GM12878 (cell line): ENCODE measurements around the gene THADA. TPM values are rescaled to one million over a fixed set of nuclear protein-coding genes. Genes with fewer than 3 reads are reported as not detected.

Source experiments
- ATAC-seq: fragments of 200-7000 bp; cut with Tn5 transposase; 3 replicates; pipeline ENCODE4 v1.9.1; 2020; ENCODE audit warnings: mild to moderate bottlenecking, moderate library complexity
- BruUV-seq: library from RNA; stranded (reverse); fragments of 400-500 nt; replicated peaks from 2 replicates; lab custom pipeline; 2021; lab: Mats Ljungman, UMichigan
- CTCF ChIA-PET: fragments of 300-600 bp; sonication (Branson Sonifier 250); formaldehyde crosslinking; extraction: SDS; loops from one replicate; lab custom pipeline; 2021; ENCODE audit warnings: inconsistent platforms; lab: Yijun Ruan, JAX
- POLR2A ChIA-PET: fragments of 350-600 bp; formaldehyde crosslinking; extraction: SDS; loops from one replicate; lab custom pipeline; 2021; ENCODE audit warnings: inconsistent platforms; lab: Charles Lee
- RAD21 ChIA-PET: fragments of 300-600 bp; sonication (Branson Sonifier 250); formaldehyde crosslinking; loops from one replicate; lab custom pipeline; 2023; ENCODE audit warnings: antibody characterized with exemption; ENCODE audit not compliant: unreplicated experiment; lab: Charles Lee
- SMC1A ChIA-PET: fragments of 300-600 bp; sonication (Branson Sonifier 250); formaldehyde crosslinking; loops from one replicate; lab custom pipeline; 2023; ENCODE audit not compliant: unreplicated experiment, uncharacterized antibody; lab: Charles Lee
- DNase-seq: peaks from one replicate; pipeline ENCODE4 v3.0.0-alpha.2; 2011; ENCODE audit warnings: low read depth, low spot score
- FAIRE-seq: peaks from 3 replicates; lab custom pipeline; 2011; peaks lifted over from hg19 to GRCh38; lab: Jason Lieb, UNC
- H2AFZ ChIP-seq: 2 replicates; pipeline ENCODE4 v1.6.0; 2011; ENCODE audit warnings: low read depth, low read length, control low read depth; ENCODE audit not compliant: control insufficient read depth
- H3K27ac ChIP-seq: 2 replicates; pipeline ENCODE4 v1.5.1; 2011; ENCODE audit warnings: control low read depth; ENCODE audit not compliant: control insufficient read depth, insufficient read depth
- H3K27me3 ChIP-seq, 2 experiments: replicated peaks in 1 of 2; 2 replicates each; pipeline versions ENCODE4 v1.6.0 to v1.6.1; 2011; ENCODE audit warnings: low read length in 1 of 2; ENCODE audit not compliant: control insufficient read depth in 2 of 2, insufficient read depth in 2 of 2
- H3K36me3 ChIP-seq, 2 experiments: 2 replicates each; pipeline ENCODE4 v1.5.1; 2011; ENCODE audit warnings: low read length in 1 of 2; ENCODE audit not compliant: control insufficient read depth in 2 of 2, insufficient read depth in 2 of 2
- H3K4me1 ChIP-seq: 2 replicates; pipeline ENCODE4 v1.6.1; 2011; ENCODE audit warnings: mild to moderate bottlenecking, low read length, moderate library complexity, mixed read lengths; ENCODE audit not compliant: control insufficient read depth, insufficient read depth
- H3K4me2 ChIP-seq: 2 replicates; pipeline ENCODE4 v1.6.0; 2011; ENCODE audit warnings: control low read depth; ENCODE audit not compliant: control insufficient read depth, insufficient read depth
- H3K4me3 ChIP-seq: fragments of 200-600 bp; sonication (generic); 2 replicates; pipeline ENCODE4 v1.5.1; 2016
- H3K79me2 ChIP-seq: 2 replicates; pipeline ENCODE4 v1.6.0; 2011; ENCODE audit warnings: low read length; ENCODE audit not compliant: control insufficient read depth, insufficient read depth
- H3K9ac ChIP-seq: 2 replicates; pipeline ENCODE4 v1.8.0; 2011; ENCODE audit warnings: low read length, control low read depth, mixed read lengths; ENCODE audit not compliant: control insufficient read depth, insufficient read depth
- H3K9me3 ChIP-seq: replicated peaks from 3 replicates; pipeline ENCODE4 v1.5.1; 2011; ENCODE audit warnings: mild to moderate bottlenecking, low read length; ENCODE audit not compliant: control insufficient read depth, insufficient read depth
- H4K20me1 ChIP-seq: 2 replicates; pipeline ENCODE4 v1.6.0; 2011; ENCODE audit not compliant: control insufficient read depth, insufficient read depth
- ATF3 ChIP-seq: IDR thresholded peaks from 2 replicates; pipeline ENCODE4 v1.6.1; 2011; ENCODE audit warnings: low read depth, mild to moderate bottlenecking, low read length, moderate library complexity, borderline replicate concordance; ENCODE audit errors: extremely low read depth
- ATF7 ChIP-seq: fragments of 450-650 bp; IDR thresholded peaks from 2 replicates; pipeline ENCODE4 v1.6.1; 2016; ENCODE audit warnings: low read depth, mild to moderate bottlenecking
- BHLHE40 ChIP-seq, 2 experiments: fragments of 450-650 bp in 1 of 2; IDR thresholded peaks; 2 replicates each; pipeline ENCODE4 v1.6.1; 2011 to 2017; ENCODE audit warnings: low read depth in 2 of 2, borderline replicate concordance in 1 of 2, improper control_type of control experiment in 1 of 2, low read length in 1 of 2, mild to moderate bottlenecking in 1 of 2
- DPF2 ChIP-seq: fragments of 450-650 bp; IDR thresholded peaks from 2 replicates; pipeline ENCODE4 v1.6.1; 2017; ENCODE audit warnings: mild to moderate bottlenecking
- EGR1 ChIP-seq, 2 experiments: IDR thresholded peaks; 1 replicate in 1 of 2; 2 replicates in 1 of 2; pipeline ENCODE4 v1.6.1; 2011 to 2012; ENCODE audit warnings: low read depth in 2 of 2, low read length in 2 of 2, borderline replicate concordance in 1 of 2, mild to moderate bottlenecking in 1 of 2, moderate library complexity in 1 of 2
- FOS ChIP-seq: IDR thresholded peaks from 3 replicates; pipeline ENCODE4 v1.6.1; 2011; ENCODE audit warnings: borderline replicate concordance; ENCODE audit not compliant: insufficient read length; ENCODE audit errors: extremely low read depth
- MAX ChIP-seq: IDR thresholded peaks from 2 replicates; pipeline ENCODE4 v1.6.1; 2012; ENCODE audit warnings: low read depth, low read length, improper control_type of control experiment
- MEF2A ChIP-seq: IDR thresholded peaks from 2 replicates; pipeline ENCODE4 v1.6.1; 2011; ENCODE audit warnings: low read depth, mild to moderate bottlenecking, low read length, moderate library complexity; ENCODE audit not compliant: insufficient read depth
- PKNOX1 ChIP-seq: fragments of 450-650 bp; IDR thresholded peaks from 2 replicates; pipeline ENCODE4 v1.6.1; 2016; ENCODE audit warnings: mild to moderate bottlenecking
- POLR2AphosphoS2 ChIP-seq: IDR thresholded peaks from 2 replicates; pipeline ENCODE4 v1.6.1; 2011; ENCODE audit warnings: low read depth, mild to moderate bottlenecking, low read length, improper control_type of control experiment, moderate library complexity
- RB1 ChIP-seq: fragments of 450-650 bp; formaldehyde crosslinking; IDR thresholded peaks from 2 replicates; pipeline ENCODE4 v1.6.1; 2017; ENCODE audit warnings: mild to moderate bottlenecking, borderline replicate concordance
- SIN3A ChIP-seq: IDR thresholded peaks from 2 replicates; pipeline ENCODE4 v1.6.1; 2012; ENCODE audit warnings: low read depth, low read length, improper control_type of control experiment
- STAT1 ChIP-seq: fragments of 450-650 bp; conservative IDR thresholded peaks from 2 replicates; pipeline ENCODE4 v1.6.1; 2014; ENCODE audit warnings: antibody characterized with exemption, mild to moderate bottlenecking
- WGBS: methylation state at CpG from one replicate; pipeline ENCODE4 v1.1.6; 2016; ENCODE audit warnings: low lambda C conversion rate; ENCODE audit not compliant: insufficient replicate concordance, insufficient coverage; ENCODE audit errors: missing lambda C conversion rate; 5-methylcytosine and 5-hydroxymethylcytosine counted together
- in situ Hi-C: fragments of 300-500 bp; cut with MboI; formaldehyde crosslinking; loops from 9 replicates; pipeline ENCODE4 v1.14.3; 2018; ENCODE audit warnings: mixed read lengths
- intact Hi-C: fragments of 100-400 bp; cut with micrococcal nuclease; formaldehyde crosslinking; loops from one replicate; pipeline ENCODE4 v1.14.2; 2022; ENCODE audit not compliant: unreplicated experiment
- polyA plus RNA-seq, 11 experiments: library from polyadenylated mRNA; depleted of rRNA in 4 of 11; unstranded in 6 of 11; stranded (reverse) in 5 of 11; fragments of >200 nt; fragmentation: Nextera tagmentation in 4 of 11; fragmentation: Illumina TruSeq in 1 of 11; extraction: Ambion mirVana in 4 of 11; extraction: Trizol in 1 of 11; gene quantifications; 1 replicate in 1 of 11; 2 replicates in 10 of 11; pipeline versions ENCODE4 v1.2.1 to v1.2.3, GENCODE V29; 2011 to 2016; ENCODE audit warnings: inconsistent platforms in 2 of 11, missing spikeins in 2 of 11, low read depth in 1 of 11
- total RNA-seq, 4 experiments: library from RNA; depleted of rRNA in 3 of 4; stranded (reverse); fragments of >200 nt in 3 of 4; fragmentation: Illumina TruSeq in 1 of 4; extraction: Trizol in 1 of 4; gene quantifications; 2 replicates each; pipeline versions ENCODE4 v1.2.1 to v1.2.3, GENCODE V29; 2013 to 2021

The THADA gene
- total and polyA plus RNA-seq, 10 of the 15 experiments (the other 5 are each of a cell fraction or from before 2014, with no cell fraction given), result 14.6 to 33.2 (median 23.2) TPM

- TF ChIP-seq FOS, result no peak
- TF ChIP-seq MEF2A, result no peak
- TF ChIP-seq BHLHE40 (IDR thresholded peaks at IDR 0.05; ENCODE audit: borderline replicate concordance in 1 of 2, low read depth in 2 of 2, low read length in 1 of 2), result no peak
- TF ChIP-seq POLR2AphosphoS2, result no peak
- TF ChIP-seq ATF3, result no peak
- no peak for TF ChIP-seq RB1
- TF ChIP-seq EGR1 (IDR thresholded peaks at IDR 0.05; ENCODE audit: borderline replicate concordance in 1 of 2, low read depth in 2 of 2, low read length in 2 of 2), result no peak
- TF ChIP-seq DPF2, result no peak
- no peak for TF ChIP-seq SIN3A
- no peak for TF ChIP-seq STAT1
- no peak for TF ChIP-seq ATF7
- TF ChIP-seq, all 136 proteins: peak for 0
Observed at GRCh38 chr2:43464590-43464989, 131.2 kb downstream of the THADA start (continued).

GRCh38 chr2:43462866-43463641, 132.8 kb downstream of the THADA start:
- H3K36me3 ChIP-seq, result no peaks in the 10 kb centered on the region
- ChIA-PET CTCF (interaction anchor here (1.0 to 3.2 kb wide), 8 partner anchors 10 to 234 kb away, joined by 3 to 13 read pairs (median 6); no protein-coding TSS in a partner anchor), POLR2A (interaction anchor here (0.8 to 2.0 kb wide), 6 partner anchors 8 to 234 kb away, joined by 3 to 9 read pairs (median 4); no protein-coding TSS in a partner anchor), SMC1A (interaction anchor here (0.6 to 7.8 kb wide), 15 partner anchors 10 to 234 kb away, joined by 3 to 84 read pairs (median 6); no protein-coding TSS in a partner anchor), RAD21 (interaction anchor here (0.6 to 2.4 kb wide), 15 partner anchors 10 to 242 kb away, joined by 3 to 18 read pairs (median 3); no protein-coding TSS in a partner anchor)
- in situ Hi-C loops, result no loop called here
- H3K27me3 ChIP-seq, result no peaks in the 10 kb centered on the region
- DNase-seq (no peak), ATAC-seq (no peak), FAIRE-seq (no peak)
- H3K9ac ChIP-seq, result no peak overlapping the region
- no TSS peak for BruUV-seq
- H2AFZ ChIP-seq, result no peak overlapping the region
- no peaks in the 10 kb centered on the region for H4K20me1 ChIP-seq
- H3K79me2 ChIP-seq, result no peaks in the 10 kb centered on the region
- H3K4me2 ChIP-seq, result no peak overlapping the region
- intact Hi-C loops, result no loop called here
- no peak overlapping the region for H3K4me3 ChIP-seq
- peak; percentile 28 for TF ChIP-seq PKNOX1
- TF ChIP-seq MAX, result no peak
- WGBS, result 90% methylated on average over 4 of the region's 4 CpGs
- no peak overlapping the region for H3K27ac ChIP-seq
- H3K4me1 ChIP-seq, result peaks cover 38% of the 10 kb centered on the region
- no peaks in the 10 kb centered on the region for H3K9me3 ChIP-seq
